Measurements from ENCODE around the gene OTUD7B.
"Not testable (repeated sequence)": the region's sequence is repeated elsewhere in the genome, so short reads cannot be mapped to it uniquely, and the experiment has no call there.

The OTUD7B gene

GRCh38 chr1:150010393-150011115 lies at the start of gene OTUD7B:
Gene OTUD7B, minus strand, starts transcription at chr1:150010726. Its CDS starts 33,216 bp downstream, at chr1:149977510.
- H3K27me3 ChIP-seq (ENCODE audit: control insufficient read depth, insufficient read depth, low read length), result no peaks in the 10 kb centered on the region
- peak within 1 kb of the TSS; percentile 24 for H3K27ac ChIP-seq (ENCODE audit: low read length)
- peak within 1 kb of the TSS; percentile 90 for H3K4me3 ChIP-seq (ENCODE audit: low read length)

GRCh38 chr1:150060260-150060659 lies 49.7 kb upstream of the OTUD7B start:
- no peaks in the 10 kb centered on the region for H3K9me3 ChIP-seq (ENCODE audit: control insufficient read depth, low read depth, low read length)
- H3K4me1 ChIP-seq (ENCODE audit: control insufficient read depth, low read depth, low read length), result no peaks in the 10 kb centered on the region
- H3K27me3 ChIP-seq (ENCODE audit: control insufficient read depth, insufficient read depth, low read length), result no peaks in the 10 kb centered on the region
- no peak overlapping the region for H3K4me3 ChIP-seq (ENCODE audit: low read length)
- no peaks in the 10 kb centered on the region for H3K36me3 ChIP-seq (ENCODE audit: control insufficient read depth, low read depth, low read length)
- no peak overlapping the region for H3K9ac ChIP-seq (ENCODE audit: low read length)
- H3K27ac ChIP-seq (ENCODE audit: low read length), result no peak overlapping the region

More at GRCh38 chr1:150010393-150011115, at the start of gene OTUD7B:
- Histone ChIP-seq H3K36me3 (ENCODE audit: control insufficient read depth, low read depth, low read length) (peaks cover 2% of the 10 kb centered on the region), H3K9me3 (ENCODE audit: control insufficient read depth, low read depth, low read length) (no peaks in the 10 kb centered on the region), H3K9ac (ENCODE audit: low read length) (peak within 1 kb of the TSS; percentile 76), H3K4me1 (ENCODE audit: control insufficient read depth, low read depth, low read length) (peaks cover 21% of the 10 kb centered on the region)

GRCh38 chr1:150056407-150056806 lies 45.9 kb upstream of the OTUD7B start:
- Histone ChIP-seq H3K9ac (ENCODE audit: low read length) (no peak overlapping the region), H3K4me1 (ENCODE audit: control insufficient read depth, low read depth, low read length) (no peaks in the 10 kb centered on the region), H3K27ac (ENCODE audit: low read length) (no peak overlapping the region), H3K9me3 (ENCODE audit: control insufficient read depth, low read depth, low read length) (no peaks in the 10 kb centered on the region), H3K36me3 (ENCODE audit: control insufficient read depth, low read depth, low read length) (no peaks in the 10 kb centered on the region), H3K27me3 (ENCODE audit: control insufficient read depth, insufficient read depth, low read length) (no peaks in the 10 kb centered on the region), H3K4me3 (ENCODE audit: low read length) (no peak overlapping the region)

- not testable (repeated sequence) for H3K4me1 ChIP-seq (ENCODE audit: control insufficient read depth, low read depth, low read length); H3K27me3 ChIP-seq (ENCODE audit: control insufficient read depth, insufficient read depth, low read length); H3K36me3 ChIP-seq (ENCODE audit: control insufficient read depth, low read depth, low read length); H3K27ac ChIP-seq (ENCODE audit: low read length); H3K9me3 ChIP-seq (ENCODE audit: control insufficient read depth, low read depth, low read length); H3K9ac ChIP-seq (ENCODE audit: low read length); H3K4me3 ChIP-seq (ENCODE audit: low read length)
These were observed 45.0 kb upstream of the OTUD7B start for GRCh38 chr1:150055507-150055906.

DNA sequence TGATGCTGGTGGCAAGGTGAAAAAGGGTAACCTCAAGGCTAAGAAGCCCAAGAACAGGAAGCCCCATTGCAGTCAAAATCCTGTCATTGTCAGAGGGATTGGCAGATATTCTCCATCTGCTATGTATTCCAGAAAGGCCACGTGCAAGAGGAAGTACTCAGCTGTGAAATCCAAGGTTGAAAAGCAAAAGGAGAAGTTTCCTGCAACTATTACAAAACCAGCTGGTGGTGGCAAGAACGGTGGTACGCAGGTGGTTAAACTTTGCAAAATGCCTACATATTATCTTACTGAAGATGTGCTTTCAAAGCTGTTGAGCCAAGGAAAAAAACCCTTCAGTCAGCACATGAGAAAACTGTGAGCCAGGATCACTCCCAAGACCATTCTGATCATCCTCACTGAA lies 43.4 kb upstream of the OTUD7B start:
- Histone ChIP-seq H3K4me1 (ENCODE audit: control insufficient read depth, low read depth, low read length) (peaks cover 4% of the 10 kb centered on the region), H3K27ac (ENCODE audit: low read length) (no peak overlapping the region), H3K9me3 (ENCODE audit: control insufficient read depth, low read depth, low read length) (no peaks in the 10 kb centered on the region), H3K9ac (ENCODE audit: low read length) (no peak overlapping the region), H3K4me3 (ENCODE audit: low read length) (no peak overlapping the region), H3K27me3 (ENCODE audit: control insufficient read depth, insufficient read depth, low read length) (no peaks in the 10 kb centered on the region), H3K36me3 (ENCODE audit: control insufficient read depth, low read depth, low read length) (no peaks in the 10 kb centered on the region)

- H3K36me3 ChIP-seq (ENCODE audit: control insufficient read depth, low read depth, low read length); H3K9ac ChIP-seq (ENCODE audit: low read length); H3K27ac ChIP-seq (ENCODE audit: low read length); H3K4me3 ChIP-seq (ENCODE audit: low read length); H3K4me1 ChIP-seq (ENCODE audit: control insufficient read depth, low read depth, low read length); H3K27me3 ChIP-seq (ENCODE audit: control insufficient read depth, insufficient read depth, low read length); H3K9me3 ChIP-seq (ENCODE audit: control insufficient read depth, low read depth, low read length): not testable (repeated sequence)
These were observed 41.4 kb upstream of the OTUD7B start for GRCh38 chr1:150051905-150052412.

DNA sequence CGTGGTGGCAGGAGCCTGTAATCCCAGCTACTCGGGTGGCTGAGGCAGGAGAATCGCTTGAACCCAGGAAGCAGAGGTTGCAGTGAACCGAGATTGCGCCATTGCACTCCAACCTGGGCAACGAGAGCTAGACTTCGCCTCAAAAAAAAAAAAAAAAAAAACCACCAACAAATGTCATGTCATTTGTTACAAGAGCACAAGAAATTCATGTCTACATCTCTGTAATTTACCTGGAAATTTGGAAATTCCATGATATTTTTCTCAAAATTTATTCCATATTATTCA lies 40.5 kb upstream of the OTUD7B start:
- Histone ChIP-seq H3K9me3 (ENCODE audit: control insufficient read depth, low read depth, low read length) (no peaks in the 10 kb centered on the region), H3K9ac (ENCODE audit: low read length) (no peak overlapping the region), H3K27me3 (ENCODE audit: control insufficient read depth, insufficient read depth, low read length) (no peaks in the 10 kb centered on the region), H3K27ac (ENCODE audit: low read length) (no peak overlapping the region), H3K36me3 (ENCODE audit: control insufficient read depth, low read depth, low read length) (no peaks in the 10 kb centered on the region), H3K4me3 (ENCODE audit: low read length) (no peak overlapping the region), H3K4me1 (ENCODE audit: control insufficient read depth, low read depth, low read length) (peaks cover 4% of the 10 kb centered on the region)

DNA sequence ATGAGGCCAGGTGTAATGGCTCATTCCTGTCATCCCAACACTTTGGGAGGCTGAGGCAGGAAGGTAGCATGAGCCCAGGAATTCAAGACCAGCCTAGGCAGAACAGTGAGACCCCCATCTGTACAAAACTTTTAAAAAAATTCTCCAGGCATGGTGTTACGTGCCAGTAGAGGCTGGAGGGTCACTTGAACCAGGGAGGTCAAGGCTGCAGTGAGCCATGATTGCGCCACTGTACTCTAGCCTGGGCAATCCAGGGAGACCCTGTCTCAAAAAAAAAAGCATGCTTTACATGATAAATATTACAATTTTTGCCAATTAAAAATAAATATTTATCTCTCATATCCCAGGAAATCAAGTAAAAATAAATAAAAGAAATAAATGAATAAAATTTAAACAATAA lies 39.4 kb upstream of the OTUD7B start:
- Histone ChIP-seq H3K9me3 (ENCODE audit: control insufficient read depth, low read depth, low read length) (no peaks in the 10 kb centered on the region), H3K9ac (ENCODE audit: low read length) (no peak overlapping the region), H3K36me3 (ENCODE audit: control insufficient read depth, low read depth, low read length) (no peaks in the 10 kb centered on the region), H3K27ac (ENCODE audit: low read length) (no peak overlapping the region), H3K4me1 (ENCODE audit: control insufficient read depth, low read depth, low read length) (peaks cover 4% of the 10 kb centered on the region), H3K27me3 (ENCODE audit: control insufficient read depth, insufficient read depth, low read length) (no peaks in the 10 kb centered on the region), H3K4me3 (ENCODE audit: low read length) (no peak overlapping the region)

DNA sequence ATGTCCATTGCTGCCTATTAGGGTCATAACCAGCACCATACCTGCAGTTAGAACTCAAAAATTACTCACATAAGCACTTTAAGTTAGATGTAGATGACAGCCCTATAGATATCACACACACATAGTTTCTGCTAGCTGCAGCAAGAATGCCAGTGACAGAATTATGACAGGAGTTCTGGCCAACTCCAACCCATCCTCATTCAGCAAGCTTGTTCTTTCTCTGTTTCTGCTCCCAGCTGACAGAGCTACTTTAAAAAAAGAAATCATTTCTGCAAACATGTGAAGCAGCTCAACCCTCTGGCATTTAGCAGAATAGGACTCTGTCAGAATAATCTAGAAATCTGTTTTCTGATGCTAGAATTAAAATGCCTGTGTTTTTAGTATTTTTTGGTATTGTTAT lies 23.8 kb upstream of the OTUD7B start:
- no peaks in the 10 kb centered on the region for H3K27me3 ChIP-seq (ENCODE audit: control insufficient read depth, insufficient read depth, low read length)
- H3K27ac ChIP-seq (ENCODE audit: low read length), result no peak overlapping the region
- no peaks in the 10 kb centered on the region for H3K4me1 ChIP-seq (ENCODE audit: control insufficient read depth, low read depth, low read length)
- no peaks in the 10 kb centered on the region for H3K9me3 ChIP-seq (ENCODE audit: control insufficient read depth, low read depth, low read length)
- H3K4me3 ChIP-seq (ENCODE audit: low read length), result no peak overlapping the region
- H3K9ac ChIP-seq (ENCODE audit: low read length), result no peak overlapping the region
- no peaks in the 10 kb centered on the region for H3K36me3 ChIP-seq (ENCODE audit: control insufficient read depth, low read depth, low read length)

- Histone ChIP-seq H3K4me1 (ENCODE audit: control insufficient read depth, low read depth, low read length) (no peaks in the 10 kb centered on the region), H3K4me3 (ENCODE audit: low read length) (no peak overlapping the region), H3K27me3 (ENCODE audit: control insufficient read depth, insufficient read depth, low read length) (no peaks in the 10 kb centered on the region), H3K9ac (ENCODE audit: low read length) (no peak overlapping the region), H3K27ac (ENCODE audit: low read length) (no peak overlapping the region), H3K36me3 (ENCODE audit: control insufficient read depth, low read depth, low read length) (no peaks in the 10 kb centered on the region), H3K9me3 (ENCODE audit: control insufficient read depth, low read depth, low read length) (no peaks in the 10 kb centered on the region)
These were observed 17.8 kb upstream of the OTUD7B start for GRCh38 chr1:150028322-150028721.

DNA sequence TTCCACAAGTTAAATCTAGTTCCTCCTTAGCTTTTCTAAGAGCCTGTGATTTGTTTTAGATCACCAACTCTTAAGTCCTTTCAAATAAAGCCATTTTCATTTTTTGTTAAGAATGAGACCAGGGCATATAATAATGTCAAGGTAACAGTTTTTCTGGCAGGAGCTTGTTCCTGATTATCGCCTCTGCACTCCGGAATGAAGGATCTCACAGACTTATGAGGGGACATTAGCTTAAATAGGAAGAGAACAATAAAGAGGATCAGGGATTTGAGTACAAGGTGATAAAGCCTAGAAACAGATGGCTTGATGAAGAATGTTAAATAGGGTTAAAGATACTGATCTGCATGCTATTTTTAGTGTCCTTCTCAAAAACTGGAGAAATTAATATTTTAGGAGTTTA lies 13.6 kb upstream of the OTUD7B start:
- no peaks in the 10 kb centered on the region for H3K9me3 ChIP-seq (ENCODE audit: control insufficient read depth, low read depth, low read length)
- H3K9ac ChIP-seq (ENCODE audit: low read length), result no peak overlapping the region
- H3K27me3 ChIP-seq (ENCODE audit: control insufficient read depth, insufficient read depth, low read length), result no peaks in the 10 kb centered on the region
- H3K4me3 ChIP-seq (ENCODE audit: low read length), result no peak overlapping the region
- no peaks in the 10 kb centered on the region for H3K4me1 ChIP-seq (ENCODE audit: control insufficient read depth, low read depth, low read length)
- no peaks in the 10 kb centered on the region for H3K36me3 ChIP-seq (ENCODE audit: control insufficient read depth, low read depth, low read length)
- H3K27ac ChIP-seq (ENCODE audit: low read length), result no peak overlapping the region

DNA sequence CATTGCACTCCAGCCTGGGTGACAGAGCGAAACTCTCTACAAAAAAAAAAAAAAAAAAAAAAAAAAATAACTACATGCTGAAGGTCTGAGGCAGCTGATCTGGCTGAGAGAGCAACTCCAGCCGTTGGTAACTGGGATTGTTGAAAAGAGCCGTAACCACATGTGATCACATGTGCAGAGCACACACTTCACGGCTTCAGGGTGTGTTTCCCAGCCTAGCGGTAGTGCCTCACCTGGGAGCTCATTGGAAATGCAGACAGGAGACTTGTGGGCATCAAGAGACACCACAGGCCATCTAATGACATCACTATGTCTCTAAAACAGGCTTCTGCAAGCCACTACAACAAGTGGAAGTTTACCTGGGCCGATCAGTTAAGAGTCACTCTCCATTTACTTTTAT lies 11.8 kb upstream of the OTUD7B start:
- Histone ChIP-seq H3K27me3 (ENCODE audit: control insufficient read depth, insufficient read depth, low read length) (no peaks in the 10 kb centered on the region), H3K4me3 (ENCODE audit: low read length) (no peak overlapping the region), H3K9me3 (ENCODE audit: control insufficient read depth, low read depth, low read length) (no peaks in the 10 kb centered on the region), H3K27ac (ENCODE audit: low read length) (no peak overlapping the region), H3K36me3 (ENCODE audit: control insufficient read depth, low read depth, low read length) (no peaks in the 10 kb centered on the region), H3K9ac (ENCODE audit: low read length) (no peak overlapping the region), H3K4me1 (ENCODE audit: control insufficient read depth, low read depth, low read length) (no peaks in the 10 kb centered on the region)
